BJ (cell line): ENCODE measurements around the gene TAS2R14. TPM values are rescaled to one million over a fixed set of nuclear protein-coding genes. Genes with fewer than 3 reads are reported as not detected.

Source experiments
- CTCF ChIA-PET: fragments of 350-600 bp; formaldehyde crosslinking; extraction: SDS; loops from one replicate; lab custom pipeline; 2021; ENCODE audit warnings: antibody characterized with exemption, inconsistent platforms; lab: Yijun Ruan, JAX
- POLR2A ChIA-PET: fragments of 300-600 bp; sonication (Branson Sonifier 250); formaldehyde crosslinking; extraction: SDS; loops from one replicate; lab custom pipeline; 2021; ENCODE audit warnings: antibody characterized with exemption; lab: Charles Lee
- DNase-seq: peaks from one replicate; pipeline ENCODE4 v3.0.0-alpha.2; 2011; ENCODE audit warnings: low read depth
- H3K27me3 ChIP-seq: 2 replicates; pipeline ENCODE4 v1.6.0; 2011; ENCODE audit warnings: low read length; ENCODE audit not compliant: control insufficient read depth, insufficient read depth
- H3K36me3 ChIP-seq: 2 replicates; pipeline ENCODE4 v1.5.1; 2011; ENCODE audit warnings: low read length; ENCODE audit not compliant: control insufficient read depth, insufficient read depth
- H3K4me3 ChIP-seq: 2 replicates; pipeline ENCODE4 v1.5.1; 2011; ENCODE audit warnings: low read depth, mild to moderate bottlenecking, control low read depth, low read length
- CTCF ChIP-seq: IDR thresholded peaks from 2 replicates; pipeline ENCODE4 v1.5.1; 2011; ENCODE audit warnings: low read depth, mild to moderate bottlenecking, control low read depth, inconsistent platforms, low read length, moderate library complexity; ENCODE audit not compliant: insufficient read depth
- polyA plus RNA-seq: library from polyadenylated mRNA; depleted of rRNA; stranded (reverse); fragments of >200 nt; gene quantifications from 2 replicates; pipeline ENCODE4 v1.2.3, GENCODE V29; 2011; rRNA removed

The TAS2R14 gene
- polyA plus RNA-seq, 1 experiment, result 0.56 TPM

GRCh38 chr12:10900972-10901371, 38.1 kb downstream of the TAS2R14 start:
- ChIA-PET POLR2A (no interaction called here), CTCF (no interaction called here)
- Histone ChIP-seq H3K4me3 (no peak overlapping the region), H3K27me3 (no peaks in the 10 kb centered on the region), H3K36me3 (no peaks in the 10 kb centered on the region)
- TF ChIP-seq CTCF, result no peak
- no peak for DNase-seq

- Histone ChIP-seq H3K27me3 (no peaks in the 10 kb centered on the region), H3K4me3 (no peak overlapping the region), H3K36me3 (no peaks in the 10 kb centered on the region)
- no peak for TF ChIP-seq CTCF
- DNase-seq, result no peak
- ChIA-PET POLR2A (no interaction called here), CTCF (no interaction called here)
Measured at GRCh38 chr12:10900530-10900929, 38.5 kb downstream of the TAS2R14 start.

GRCh38 chr12:10896854-10897253, 42.2 kb downstream of the TAS2R14 start:
- ChIA-PET CTCF (no interaction called here), POLR2A (no interaction called here)
- TF ChIP-seq CTCF, result no peak
- H3K36me3 ChIP-seq, result no peaks in the 10 kb centered on the region
- DNase-seq, result no peak
- no peak overlapping the region for H3K4me3 ChIP-seq
- H3K27me3 ChIP-seq, result no peaks in the 10 kb centered on the region

- POLR2A ChIA-PET, result no interaction called here
- CTCF ChIA-PET, result interaction anchor here (2.0 kb wide), 1 partner anchor 15 kb away, joined by 4 read pairs; no protein-coding TSS in a partner anchor
- Histone ChIP-seq H3K36me3 (no peaks in the 10 kb centered on the region), H3K4me3 (no peak overlapping the region), H3K27me3 (no peaks in the 10 kb centered on the region)
- TF ChIP-seq CTCF, result no peak
- no peak for DNase-seq
Measured at GRCh38 chr12:10891937-10892336, 47.1 kb downstream of the TAS2R14 start.

- DNase-seq, result no peak
- POLR2A ChIA-PET, result no interaction called here
- Histone ChIP-seq H3K36me3 (no peaks in the 10 kb centered on the region), H3K27me3 (no peaks in the 10 kb centered on the region), H3K4me3 (no peak overlapping the region)
- no peak for TF ChIP-seq CTCF
- CTCF ChIA-PET, result no interaction called here
Measured at GRCh38 chr12:10889226-10889625, 49.8 kb downstream of the TAS2R14 start.

Other genes with a start within 250 kb of the TAS2R14 start
- 81.4 and 142 TPM in 2 replicates for gene YBX3, start 215.9 kb downstream of the TAS2R14 start, polyA plus RNA-seq
- not detected in 2 replicates for gene TAS2R7, start 136.6 kb downstream of the TAS2R14 start, polyA plus RNA-seq
- gene TAS2R8, start 132.0 kb downstream of the TAS2R14 start, polyA plus RNA-seq, result not detected in 2 replicates
- not detected in 2 replicates for gene TAS2R9, start 129.1 kb downstream of the TAS2R14 start, polyA plus RNA-seq
- 0.07 and 0.17 TPM in 2 replicates for gene TAS2R10, start 112.9 kb downstream of the TAS2R14 start, polyA plus RNA-seq
- gene PRR4, start 89.8 kb downstream of the TAS2R14 start, polyA plus RNA-seq, result 2.6 and 4.2 TPM in 2 replicates
- gene PRH1, start 55.0 kb downstream of the TAS2R14 start, polyA plus RNA-seq, result 3.0 and 3.4 TPM in 2 replicates
- 0.10 TPM in 1 of 2 replicates, not detected in the other for gene TAS2R13, start 29.7 kb downstream of the TAS2R14 start, polyA plus RNA-seq
- 0.18 TPM in 1 of 2 replicates, not detected in the other for gene PRH2, start 10.0 kb downstream of the TAS2R14 start, polyA plus RNA-seq
- 0.12 TPM in 1 of 2 replicates, not detected in the other for gene TAS2R50, start 47.6 kb upstream of the TAS2R14 start, polyA plus RNA-seq
- gene TAS2R20, start 59.0 kb upstream of the TAS2R14 start, polyA plus RNA-seq, result 0.29 and 0.64 TPM in 2 replicates
- 0.33 and 0.48 TPM in 2 replicates for gene TAS2R19, start 83.4 kb upstream of the TAS2R14 start, polyA plus RNA-seq
- gene TAS2R31, start 92.1 kb upstream of the TAS2R14 start, polyA plus RNA-seq, result 0.29 and 0.55 TPM in 2 replicates
- gene TAS2R46, start 123.0 kb upstream of the TAS2R14 start, polyA plus RNA-seq, result 0.09 and 0.11 TPM in 2 replicates
- gene TAS2R43, start 153.1 kb upstream of the TAS2R14 start, polyA plus RNA-seq, result not detected in 2 replicates
- gene TAS2R30, start 195.4 kb upstream of the TAS2R14 start, polyA plus RNA-seq, result 0.04 and 0.15 TPM in 2 replicates
- 3.2 and 4.8 TPM in 2 replicates for gene SMIM10L1, start 231.9 kb upstream of the TAS2R14 start, polyA plus RNA-seq
- gene TAS2R42, start 247.7 kb upstream of the TAS2R14 start, polyA plus RNA-seq, result not detected in 2 replicates